WI38 (cell line): Measurements from ENCODE around the gene FAM47B.

Source experiments
- H3K4me3 ChIP-seq: 2 replicates; pipeline ENCODE4 v1.5.1; 2011; ENCODE audit warnings: low read depth, mild to moderate bottlenecking, control low read depth, low read length
- TF ChIP-seq, protein P1 (sequence below): IDR thresholded peaks from 2 replicates; pipeline ENCODE4 v1.5.1; 2012; ENCODE audit warnings: low read depth, mild to moderate bottlenecking, control low read depth, low read length

The FAM47B gene

DNA sequence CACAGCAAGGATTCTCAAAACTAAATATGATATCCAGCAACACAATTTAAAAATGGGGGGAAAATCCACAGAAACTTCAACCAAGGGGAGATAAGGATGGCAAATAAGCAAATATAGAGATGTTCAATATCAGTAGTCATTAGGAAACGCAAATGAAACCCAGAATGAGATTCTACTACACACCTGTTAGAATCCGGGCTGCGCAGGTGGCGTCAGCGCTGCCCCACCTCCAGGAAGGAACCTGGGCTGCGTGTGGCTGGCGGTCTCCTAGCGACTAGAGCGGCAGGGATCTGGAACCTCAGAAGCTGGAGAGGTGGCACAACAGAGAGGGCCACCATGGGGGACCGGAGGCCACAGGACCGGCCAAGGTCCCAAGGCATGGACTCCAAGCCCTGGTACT is at the start of gene FAM47B:
Gene FAM47B (plus strand): TSS at position 301 of the 400 bp plus-strand sequence. CDS start 36 bp downstream, at position 337.
- TF ChIP-seq, protein P1, sequence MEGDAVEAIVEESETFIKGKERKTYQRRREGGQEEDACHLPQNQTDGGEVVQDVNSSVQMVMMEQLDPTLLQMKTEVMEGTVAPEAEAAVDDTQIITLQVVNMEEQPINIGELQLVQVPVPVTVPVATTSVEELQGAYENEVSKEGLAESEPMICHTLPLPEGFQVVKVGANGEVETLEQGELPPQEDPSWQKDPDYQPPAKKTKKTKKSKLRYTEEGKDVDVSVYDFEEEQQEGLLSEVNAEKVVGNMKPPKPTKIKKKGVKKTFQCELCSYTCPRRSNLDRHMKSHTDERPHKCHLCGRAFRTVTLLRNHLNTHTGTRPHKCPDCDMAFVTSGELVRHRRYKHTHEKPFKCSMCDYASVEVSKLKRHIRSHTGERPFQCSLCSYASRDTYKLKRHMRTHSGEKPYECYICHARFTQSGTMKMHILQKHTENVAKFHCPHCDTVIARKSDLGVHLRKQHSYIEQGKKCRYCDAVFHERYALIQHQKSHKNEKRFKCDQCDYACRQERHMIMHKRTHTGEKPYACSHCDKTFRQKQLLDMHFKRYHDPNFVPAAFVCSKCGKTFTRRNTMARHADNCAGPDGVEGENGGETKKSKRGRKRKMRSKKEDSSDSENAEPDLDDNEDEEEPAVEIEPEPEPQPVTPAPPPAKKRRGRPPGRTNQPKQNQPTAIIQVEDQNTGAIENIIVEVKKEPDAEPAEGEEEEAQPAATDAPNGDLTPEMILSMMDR: no peak
- H3K4me3 ChIP-seq: no peak within 1 kb of the TSS

DNA sequence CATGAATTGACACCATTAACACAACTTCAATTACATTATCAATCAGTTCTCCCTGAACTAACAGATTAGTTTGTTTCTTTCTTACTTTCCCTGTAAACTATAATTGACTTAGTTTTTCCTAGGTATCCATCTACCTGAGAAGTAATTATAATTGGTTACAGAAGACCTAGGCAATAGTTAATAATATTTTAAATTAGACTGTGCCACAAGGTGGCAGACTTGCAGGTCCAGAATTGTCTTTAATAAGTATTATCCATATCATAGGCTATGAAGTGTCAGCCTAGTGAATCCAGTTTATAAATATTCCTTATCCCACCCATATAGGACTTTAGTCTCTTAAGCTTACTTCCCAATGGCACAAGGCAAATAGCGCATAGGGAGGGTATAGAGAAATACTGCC is 48.9 kb upstream of the FAM47B start:
- H3K4me3 ChIP-seq: no peak overlapping the region
- TF ChIP-seq, protein P1: no peak

DNA sequence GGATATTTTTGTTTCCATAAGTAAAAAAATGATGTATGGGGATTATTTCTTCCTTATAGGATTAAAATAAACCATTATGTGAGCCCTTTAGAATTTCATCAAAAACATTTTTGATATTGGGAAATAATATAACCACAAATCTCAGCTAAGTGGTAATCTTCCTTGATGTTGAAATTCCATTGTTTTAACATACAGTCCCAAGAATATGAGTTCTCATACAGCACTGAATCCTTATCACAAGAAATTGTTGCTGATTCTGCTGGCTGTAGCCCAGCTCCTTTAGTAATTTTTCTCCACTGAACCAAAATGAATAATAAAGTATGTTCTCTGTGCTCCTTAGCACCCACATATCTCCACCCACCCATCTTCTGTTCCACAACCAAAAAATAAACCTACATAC is 41.9 kb upstream of the FAM47B start:
- no peak overlapping the region for H3K4me3 ChIP-seq
- TF ChIP-seq, protein P1: no peak

DNA sequence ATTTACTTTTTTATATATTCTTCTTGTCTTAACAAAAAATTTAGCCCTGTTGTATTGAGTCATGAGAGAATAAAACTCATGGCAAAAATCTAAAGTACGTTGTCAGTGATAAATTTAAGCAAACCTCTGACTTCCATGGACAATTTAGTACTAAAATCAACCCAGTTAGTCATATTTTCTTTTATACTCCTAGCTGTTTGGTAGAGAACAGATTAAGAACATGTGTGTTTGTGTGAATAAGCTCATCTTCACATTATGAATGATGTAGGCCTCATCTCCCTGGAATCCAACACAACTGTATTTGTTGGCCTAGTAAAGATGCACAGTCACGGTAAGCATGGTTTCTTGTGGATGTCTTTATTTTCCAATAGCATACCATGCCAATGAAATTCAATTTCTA is 40.8 kb upstream of the FAM47B start:
- TF ChIP-seq, protein P1: no peak
- no peak overlapping the region for H3K4me3 ChIP-seq

DNA sequence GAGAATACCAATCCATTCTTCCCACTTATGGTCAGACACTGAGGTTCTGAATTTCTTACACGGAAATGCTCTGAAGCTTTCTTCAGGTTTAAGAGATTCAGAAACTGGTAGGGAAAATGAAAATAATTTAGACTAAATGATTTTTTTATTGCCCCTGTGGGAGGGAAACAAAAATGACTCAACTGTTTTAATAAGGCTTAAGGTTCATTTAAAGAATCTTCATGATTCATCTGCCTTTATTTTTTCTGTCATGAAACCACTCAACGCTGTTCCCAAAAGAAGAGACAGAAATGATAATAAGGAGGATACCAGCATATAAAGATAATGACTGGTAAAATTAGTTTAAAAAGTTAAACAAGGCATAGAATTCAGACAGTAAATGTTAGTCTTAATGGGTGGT is 39.3 kb upstream of the FAM47B start:
- H3K4me3 ChIP-seq: no peak overlapping the region
- TF ChIP-seq, protein P1: no peak

DNA sequence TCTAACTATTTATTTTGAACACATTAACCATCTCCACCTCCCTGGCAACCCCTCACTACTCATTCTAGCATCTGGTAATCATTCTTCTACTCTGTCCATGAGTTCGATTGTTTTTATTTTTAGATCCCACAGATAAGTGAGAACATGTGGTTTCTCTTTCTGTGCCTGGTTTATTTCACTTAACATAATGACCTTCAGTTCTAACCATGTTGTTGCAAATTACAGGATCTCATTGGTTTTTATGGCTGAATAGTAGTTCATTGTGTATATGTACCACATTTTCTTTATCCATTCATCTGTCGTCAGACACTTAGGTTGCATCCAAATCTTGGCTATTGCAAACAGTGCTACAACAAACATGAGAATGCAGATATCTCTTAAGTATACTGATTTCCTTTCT is 33.4 kb upstream of the FAM47B start:
- TF ChIP-seq, protein P1: no peak

DNA sequence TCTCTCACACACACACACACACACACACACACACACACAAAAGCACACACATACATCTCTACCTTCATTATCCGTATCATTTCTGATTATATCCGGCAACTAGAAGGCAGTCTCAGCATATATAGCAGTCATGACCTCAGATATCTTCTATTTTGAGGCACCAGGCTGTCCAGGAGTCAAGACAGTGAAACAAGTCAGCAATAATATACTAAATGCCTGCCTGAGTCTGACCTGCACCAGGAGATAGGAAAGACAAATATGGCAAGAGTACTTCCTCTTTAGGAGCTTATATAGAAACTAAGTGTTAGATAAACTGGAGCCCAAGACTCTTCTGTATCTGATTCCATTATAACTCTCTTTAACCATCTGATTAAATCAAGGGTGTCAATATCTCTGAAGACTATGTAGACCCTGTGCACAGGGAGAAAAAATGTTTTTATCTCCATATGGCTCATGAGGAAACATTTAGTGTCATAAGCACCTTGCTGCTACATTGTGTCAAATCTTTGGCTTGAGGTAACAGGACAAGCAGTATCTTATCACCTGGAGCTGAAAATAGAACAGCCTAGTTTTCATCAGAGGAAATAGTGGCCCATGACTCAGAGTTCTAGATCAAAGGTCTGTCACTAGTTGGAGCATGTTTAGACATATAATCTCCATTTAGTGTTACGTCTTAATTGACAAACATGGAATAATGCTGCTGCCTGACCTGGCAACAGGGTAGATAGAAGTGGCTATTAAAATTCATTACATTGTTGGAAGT is 27.0 kb upstream of the FAM47B start:
- no peak overlapping the region for H3K4me3 ChIP-seq
- TF ChIP-seq, protein P1: no peak

More for the DNA sequence above, 33.4 kb upstream of the FAM47B start:
- no peak overlapping the region for H3K4me3 ChIP-seq
